BLaER1 (cell line): ENCODE data around the gene RHEBL1.

ENCODE experiments used
- H3K27ac ChIP-seq: shearing (Covaris generic); formaldehyde crosslinking; 2 replicates; pipeline ENCODE4 v1.8.1; 2022
- H3K27me3 ChIP-seq: shearing (Covaris generic); formaldehyde crosslinking; 2 replicates; pipeline ENCODE4 v1.8.1; 2022
- H3K36me3 ChIP-seq: shearing (Covaris generic); formaldehyde crosslinking; 2 replicates; pipeline ENCODE4 v1.8.1; 2022
- H3K4me1 ChIP-seq: shearing (Covaris generic); formaldehyde crosslinking; 2 replicates; pipeline ENCODE4 v1.8.1; 2022
- H3K4me2 ChIP-seq: shearing (Covaris generic); formaldehyde crosslinking; 2 replicates; pipeline ENCODE4 v1.8.1; 2022
- H3K4me3 ChIP-seq: shearing (Covaris generic); formaldehyde crosslinking; 2 replicates; pipeline ENCODE4 v1.8.1; 2022
- H3K9ac ChIP-seq: shearing (Covaris generic); formaldehyde crosslinking; 2 replicates; pipeline ENCODE4 v1.8.1; 2022
- H3K9me3 ChIP-seq: shearing (Covaris generic); formaldehyde crosslinking; 2 replicates; pipeline ENCODE4 v1.8.1; 2022
- H4K20me1 ChIP-seq: shearing (Covaris generic); formaldehyde crosslinking; 2 replicates; pipeline ENCODE4 v1.8.1; 2022
- Cebpa-rat ChIP-seq: shearing (Covaris generic); IDR thresholded peaks from 2 replicates; pipeline ENCODE4 v1.8.1; 2022

RHEBL1 gene

DNA sequence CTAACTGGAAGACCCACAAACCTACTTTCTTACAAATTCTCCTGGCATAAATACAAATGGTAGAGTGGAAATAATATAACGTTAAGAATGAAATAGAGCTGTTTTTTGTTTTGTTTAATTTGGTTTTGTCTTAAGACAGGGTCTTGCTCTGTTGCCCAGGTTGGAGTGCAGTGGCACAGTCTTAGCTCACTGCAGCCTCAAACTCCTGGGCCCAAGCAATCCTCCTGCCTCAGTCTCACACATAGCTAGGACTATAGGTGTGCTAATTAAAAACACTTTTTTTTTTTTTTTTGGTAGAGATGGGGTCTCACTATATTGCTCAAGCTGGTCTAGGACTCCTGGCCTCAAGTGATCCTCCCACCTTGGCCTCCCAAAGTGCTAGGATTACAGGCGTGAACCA lies 28.9 kb upstream of the RHEBL1 start:
- peaks cover 37% of the 10 kb centered on the region for H3K27me3 ChIP-seq
- peaks cover 91% of the 10 kb centered on the region for H4K20me1 ChIP-seq
- peaks cover 87% of the 10 kb centered on the region for H3K36me3 ChIP-seq
- no peak overlapping the region for H3K9ac ChIP-seq
- peaks cover 36% of the 10 kb centered on the region for H3K4me1 ChIP-seq
- no peak overlapping the region for H3K27ac ChIP-seq
- H3K4me2 ChIP-seq: no peak overlapping the region
- no peak for TF ChIP-seq Cebpa-rat
- no peak overlapping the region for H3K4me3 ChIP-seq
- H3K9me3 ChIP-seq: no peaks in the 10 kb centered on the region

- Histone ChIP-seq H3K4me2 (no peak overlapping the region), H3K27ac (no peak overlapping the region), H4K20me1 (peaks cover 91% of the 10 kb centered on the region), H3K36me3 (peaks cover 80% of the 10 kb centered on the region), H3K27me3 (peaks cover 44% of the 10 kb centered on the region), H3K4me3 (no peak overlapping the region), H3K9me3 (no peaks in the 10 kb centered on the region), H3K9ac (no peak overlapping the region; the same call in 1 of the 2 replicates), H3K4me1 (peaks cover 33% of the 10 kb centered on the region)
- no peak for TF ChIP-seq Cebpa-rat
Observed at GRCh38 chr12:49098035-49098451, 28.3 kb upstream of the RHEBL1 start.

DNA sequence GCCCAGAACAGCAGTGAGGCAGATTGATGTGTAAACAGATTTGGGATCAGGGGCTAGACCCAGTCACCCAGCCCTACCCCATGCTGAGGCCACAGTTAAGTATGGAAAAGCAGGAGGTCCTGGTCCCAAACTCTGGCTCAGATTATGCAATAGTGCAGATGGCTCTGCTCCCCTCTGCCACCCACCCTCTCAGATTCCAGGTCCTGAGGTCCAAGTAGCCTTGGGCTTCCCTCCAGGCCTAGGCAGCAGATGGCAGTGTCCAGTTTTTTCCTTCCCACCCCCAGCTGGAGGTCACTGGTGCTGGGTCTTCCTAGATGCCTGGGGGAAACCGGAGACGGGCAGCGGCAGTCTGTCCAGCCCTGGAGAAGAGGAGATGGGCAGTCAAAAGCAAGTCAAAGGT lies 27.6 kb upstream of the RHEBL1 start:
- H3K9me3 ChIP-seq: no peaks in the 10 kb centered on the region
- peaks cover 33% of the 10 kb centered on the region for H3K4me1 ChIP-seq
- no peak overlapping the region for H3K9ac ChIP-seq
- no peak overlapping the region for H3K4me2 ChIP-seq
- H3K36me3 ChIP-seq: peaks cover 74% of the 10 kb centered on the region
- peaks cover 91% of the 10 kb centered on the region for H4K20me1 ChIP-seq
- no peak overlapping the region for H3K4me3 ChIP-seq
- H3K27me3 ChIP-seq: peaks cover 50% of the 10 kb centered on the region
- no peak for TF ChIP-seq Cebpa-rat
- H3K27ac ChIP-seq: no peak overlapping the region

DNA sequence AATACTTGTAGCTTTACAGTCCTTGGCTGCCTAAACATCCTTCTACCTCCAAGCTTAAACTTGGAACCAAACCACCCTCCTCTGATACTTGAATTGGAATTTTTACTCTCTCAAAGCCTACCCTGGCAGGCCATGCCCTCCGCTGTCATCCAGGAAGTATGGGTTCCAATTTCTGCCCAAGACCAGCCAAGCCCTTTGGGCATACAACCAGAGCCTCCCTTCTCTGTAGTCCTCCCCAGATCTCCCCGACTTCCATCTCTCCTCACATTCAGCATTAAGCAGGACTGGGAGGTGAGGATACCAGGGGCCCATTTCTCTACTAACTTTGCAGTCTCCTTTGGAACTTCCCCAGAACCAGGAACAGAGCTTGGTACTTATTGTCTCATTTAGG lies 25.2 kb upstream of the RHEBL1 start:
- Histone ChIP-seq H3K27ac (no peak overlapping the region), H3K36me3 (peaks cover 50% of the 10 kb centered on the region), H3K4me3 (no peak overlapping the region), H3K9me3 (no peaks in the 10 kb centered on the region), H3K9ac (no peak overlapping the region), H4K20me1 (peaks cover 91% of the 10 kb centered on the region), H3K4me1 (peaks cover 41% of the 10 kb centered on the region), H3K27me3 (peaks cover 75% of the 10 kb centered on the region), H3K4me2 (peak overlapping the region; percentile 37; the same call in 1 of the 2 replicates)
- TF ChIP-seq Cebpa-rat: no peak

- Histone ChIP-seq H3K4me2 (peak within 1 kb of the TSS; percentile 37), H3K9me3 (no peaks in the 10 kb centered on the region), H3K4me3 (0 out of 2 replicates have a peak within 1 kb of the TSS, but pooled peaks have one; percentile 14), H3K36me3 (peaks cover 44% of the 10 kb centered on the region), H3K27me3 (peaks cover 81% of the 10 kb centered on the region), H3K27ac (no peak within 1 kb of the TSS), H4K20me1 (peaks cover 95% of the 10 kb centered on the region), H3K9ac (no peak within 1 kb of the TSS), H3K4me1 (peaks cover 47% of the 10 kb centered on the region)
- TF ChIP-seq Cebpa-rat: no peak
Observed at GRCh38 chr12:49094160-49094974, 24.6 kb upstream of the RHEBL1 start, which contains the start of gene DHH. Gene DHH, minus strand, starts transcription at chr12:49094801. Its CDS starts 289 bp downstream, at chr12:49094512.

- Histone ChIP-seq H3K27ac (no peak overlapping the region), H3K9me3 (no peaks in the 10 kb centered on the region), H3K4me1 (peaks cover 49% of the 10 kb centered on the region), H4K20me1 (peaks cover 100% of the 10 kb centered on the region), H3K4me3 (0 out of 2 replicates have a peak overlapping the region, but pooled peaks have one; percentile 14), H3K4me2 (peak overlapping the region; percentile 37; the same call in 1 of the 2 replicates), H3K9ac (no peak overlapping the region), H3K36me3 (peaks cover 38% of the 10 kb centered on the region), H3K27me3 (peaks cover 87% of the 10 kb centered on the region)
- TF ChIP-seq Cebpa-rat: no peak
Observed at GRCh38 chr12:49093792-49094159, 24.0 kb upstream of the RHEBL1 start.

DNA sequence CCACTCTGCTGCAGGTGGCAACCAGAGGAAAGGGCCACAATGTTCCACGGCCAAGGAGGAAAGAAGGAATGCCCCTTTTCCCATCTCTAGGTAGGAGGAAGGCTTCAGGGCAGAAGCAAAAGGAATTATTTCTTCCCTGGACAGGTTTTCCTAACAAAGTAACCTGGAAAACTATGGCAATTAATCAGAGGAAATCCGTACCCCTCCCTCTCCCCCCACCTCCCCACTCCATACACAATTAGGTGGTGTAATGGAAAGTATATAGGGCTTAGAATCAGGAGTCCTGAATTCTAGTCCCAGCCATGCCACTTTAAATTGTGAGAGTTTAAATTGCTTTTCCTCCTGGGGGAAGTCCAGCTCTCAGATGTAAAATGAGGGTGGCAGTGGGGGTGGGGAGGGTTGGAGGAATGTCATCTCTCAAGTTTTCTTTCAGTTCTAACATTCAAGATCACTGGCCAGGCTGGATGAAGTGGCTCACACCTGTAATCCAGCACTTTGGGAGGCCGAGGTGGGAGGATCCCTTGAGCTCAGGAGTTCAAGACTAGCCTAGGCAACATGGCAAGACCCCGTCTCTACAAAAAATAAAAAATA lies 23.1 kb upstream of the RHEBL1 start:
- no peaks in the 10 kb centered on the region for H3K9me3 ChIP-seq
- peaks cover 95% of the 10 kb centered on the region for H3K27me3 ChIP-seq
- TF ChIP-seq Cebpa-rat: no peak
- H3K9ac ChIP-seq: no peak overlapping the region
- H3K4me3 ChIP-seq: peak overlapping the region; percentile 58
- peaks cover 96% of the 10 kb centered on the region for H4K20me1 ChIP-seq
- peaks cover 57% of the 10 kb centered on the region for H3K4me1 ChIP-seq
- peaks cover 29% of the 10 kb centered on the region for H3K36me3 ChIP-seq
- H3K4me2 ChIP-seq: peak overlapping the region; percentile 80
- H3K27ac ChIP-seq: no peak overlapping the region

- Histone ChIP-seq H3K9me3 (no peaks in the 10 kb centered on the region), H3K4me1 (peaks cover 60% of the 10 kb centered on the region), H3K36me3 (peaks cover 23% of the 10 kb centered on the region), H4K20me1 (peaks cover 89% of the 10 kb centered on the region), H3K27ac (no peak overlapping the region), H3K4me2 (peak overlapping the region; percentile 80), H3K9ac (no peak overlapping the region), H3K4me3 (peak overlapping the region; percentile 58), H3K27me3 (peaks cover 92% of the 10 kb centered on the region)
- no peak for TF ChIP-seq Cebpa-rat
Observed at GRCh38 chr12:49092086-49092815, 22.5 kb upstream of the RHEBL1 start.

DNA sequence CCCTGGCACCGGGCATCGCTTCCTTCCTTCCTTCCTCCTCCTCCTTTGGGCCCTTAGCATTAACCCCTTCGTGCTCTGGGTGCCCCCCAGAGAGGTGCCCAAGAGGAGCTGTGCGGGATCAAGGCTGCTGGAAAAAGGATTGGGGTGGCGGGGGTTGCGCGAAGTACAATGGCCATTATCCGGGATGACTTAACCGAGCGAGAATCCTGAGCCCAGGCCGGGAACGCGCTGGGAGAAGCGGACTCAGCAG lies 22.0 kb upstream of the RHEBL1 start:
- peaks cover 88% of the 10 kb centered on the region for H3K27me3 ChIP-seq
- H3K9ac ChIP-seq: no peak overlapping the region
- no peak overlapping the region for H3K27ac ChIP-seq
- H3K4me3 ChIP-seq: peak overlapping the region; percentile 58
- peak overlapping the region; percentile 80 for H3K4me2 ChIP-seq
- H3K4me1 ChIP-seq: peaks cover 60% of the 10 kb centered on the region
- no peaks in the 10 kb centered on the region for H3K9me3 ChIP-seq
- TF ChIP-seq Cebpa-rat: no peak
- peaks cover 85% of the 10 kb centered on the region for H4K20me1 ChIP-seq
- peaks cover 18% of the 10 kb centered on the region for H3K36me3 ChIP-seq
